Endothelial cell of umbilical vein (primary cell): Measurements from ENCODE around the gene SMYD4. TPM values are rescaled to one million over a fixed set of nuclear protein-coding genes. Genes with fewer than 3 reads are reported as not detected.

Experiments
- BruUV-seq: library from RNA; stranded (reverse); fragments of 400-500 nt; replicated peaks from 2 replicates; lab custom pipeline; 2021; lab: Mats Ljungman, UMichigan
- CTCF ChIA-PET: fragments of 300-600, 350-600 bp; sonication (Branson Sonifier 250); formaldehyde crosslinking; loops from one replicate; lab custom pipeline; 2021; ENCODE audit warnings: antibody characterized with exemption, inconsistent platforms; lab: Charles Lee
- POLR2A ChIA-PET: fragments of 300-600, 350-600 bp; sonication (Branson Sonifier 250); formaldehyde crosslinking; loops from one replicate; lab custom pipeline; 2021; ENCODE audit warnings: antibody characterized with exemption, inconsistent platforms; lab: Charles Lee
- DNase-seq: peaks from one replicate; pipeline ENCODE4 v3.0.0-alpha.2; 2011; ENCODE audit warnings: low read depth, low spot score
- FAIRE-seq: peaks from 2 replicates; lab custom pipeline; 2011; peaks lifted over from hg19 to GRCh38; lab: Jason Lieb, UNC
- H2AFZ ChIP-seq: 2 replicates; pipeline ENCODE4 v1.6.0; 2012; ENCODE audit warnings: low read depth, low read length, control low read depth, inconsistent platforms
- H3K27ac ChIP-seq: 2 replicates; pipeline ENCODE4 v1.5.1; 2011; ENCODE audit warnings: low read depth, mild to moderate bottlenecking, control low read depth, low read length, moderate library complexity; ENCODE audit not compliant: insufficient read depth
- H3K27me3 ChIP-seq, 2 experiments: 2 replicates each; pipeline versions ENCODE4 v1.6.0 to v1.6.1; 2011; ENCODE audit warnings: low read length in 2 of 2, mixed read lengths in 1 of 2; ENCODE audit not compliant: control insufficient read depth in 2 of 2, insufficient read depth in 2 of 2
- H3K36me3 ChIP-seq, 2 experiments: 2 replicates in 1 of 2; 3 replicates in 1 of 2; pipeline ENCODE4 v1.5.1; 2011; ENCODE audit warnings: low read length in 2 of 2, mild to moderate bottlenecking in 1 of 2, moderate library complexity in 1 of 2; ENCODE audit not compliant: control insufficient read depth in 2 of 2, insufficient read depth in 2 of 2; ENCODE audit errors: extremely low read depth in 1 of 2
- H3K4me1 ChIP-seq: 3 replicates; pipeline ENCODE4 v1.5.1; 2011; ENCODE audit warnings: mild to moderate bottlenecking, low read length; ENCODE audit not compliant: control insufficient read depth, insufficient read depth; ENCODE audit errors: extremely low read depth
- H3K4me2 ChIP-seq: 2 replicates; pipeline ENCODE4 v1.6.1; 2011; ENCODE audit warnings: low read length, control low read depth, mixed read lengths; ENCODE audit not compliant: insufficient read depth
- H3K4me3 ChIP-seq, 3 experiments: fragments of 200-600 bp in 1 of 3; sonication (generic), shearing (Covaris generic) in 1 of 3; replicated peaks in 1 of 3; 2 replicates each; pipeline ENCODE4 v1.5.1; 2011 to 2016; ENCODE audit warnings: control low read depth in 3 of 3, low read length in 3 of 3, mild to moderate bottlenecking in 2 of 3, inconsistent platforms in 1 of 3, low read depth in 1 of 3, moderate library complexity in 1 of 3; ENCODE audit not compliant: insufficient read depth in 1 of 3
- H3K79me2 ChIP-seq: 2 replicates; pipeline ENCODE4 v1.6.0; 2012; ENCODE audit warnings: low read length, inconsistent platforms; ENCODE audit not compliant: control insufficient read depth, insufficient read depth
- H3K9ac ChIP-seq: replicated peaks from 2 replicates; pipeline ENCODE3; 2011; ENCODE audit warnings: low read length, control low read depth; ENCODE audit not compliant: insufficient read depth; ENCODE audit errors: extremely low read depth
- H3K9me1 ChIP-seq: replicated peaks from 3 replicates; pipeline ENCODE4 v1.6.0; 2011; ENCODE audit warnings: mild to moderate bottlenecking, low read length; ENCODE audit not compliant: control insufficient read depth, insufficient read depth; ENCODE audit errors: extremely low read depth
- H3K9me3 ChIP-seq: replicated peaks from 2 replicates; pipeline ENCODE4 v1.5.1; 2012; ENCODE audit warnings: low read length, inconsistent platforms; ENCODE audit not compliant: control insufficient read depth, insufficient read depth
- H4K20me1 ChIP-seq: replicated peaks from 2 replicates; pipeline ENCODE3; 2011; ENCODE audit warnings: mild to moderate bottlenecking, low read length; ENCODE audit not compliant: control insufficient read depth, insufficient read depth; ENCODE audit errors: extremely low read depth
- EZH2 ChIP-seq: IDR thresholded peaks from 2 replicates; pipeline ENCODE4 v1.6.1; 2012; ENCODE audit warnings: borderline replicate concordance, low read depth, mild to moderate bottlenecking, moderate library complexity, low read length, inconsistent platforms; ENCODE audit not compliant: severe bottlenecking
- FOS ChIP-seq: IDR thresholded peaks from 2 replicates; pipeline ENCODE4 v1.6.1; 2011; ENCODE audit warnings: mild to moderate bottlenecking, low read length, moderate library complexity, borderline replicate concordance; ENCODE audit not compliant: insufficient read depth
- GATA2 ChIP-seq: IDR thresholded peaks from 2 replicates; pipeline ENCODE4 v1.7.0; 2011; ENCODE audit warnings: low read depth, mild to moderate bottlenecking, moderate library complexity, mixed read lengths, low read length; ENCODE audit not compliant: insufficient read length, insufficient read depth
- MYC ChIP-seq: IDR thresholded peaks from one replicate; pipeline ENCODE4 v1.6.1; 2011; ENCODE audit warnings: mild to moderate bottlenecking, low read depth, low read length
- POLR2A ChIP-seq: IDR thresholded peaks from 2 replicates; pipeline ENCODE4 v1.6.1; 2012; ENCODE audit warnings: low read depth, mild to moderate bottlenecking, control low read depth, low read length
- POLR2AphosphoS5 ChIP-seq: IDR thresholded peaks from 2 replicates; pipeline ENCODE4 v1.6.1; 2012; ENCODE audit warnings: low read depth, mild to moderate bottlenecking, control low read depth, low read length, moderate library complexity; ENCODE audit not compliant: insufficient read depth
- dilution Hi-C: fragments of 300-500 bp; cut with MboI; formaldehyde crosslinking; loops from one replicate; pipeline ENCODE4 v1.15.0; 2019; ENCODE audit warnings: low sequenced_read_pairs; ENCODE audit not compliant: extremely low pct_ligation_motif_present
- intact Hi-C: fragments of 100-400 bp; cut with micrococcal nuclease; formaldehyde crosslinking; loops from one replicate; pipeline ENCODE4 v1.10.0; 2022
- polyA plus RNA-seq, 4 experiments: library from polyadenylated mRNA; depleted of rRNA in 3 of 4; stranded (reverse) in 3 of 4; unstranded in 1 of 4; fragments of >200 nt; gene quantifications; 2 replicates each; pipeline versions ENCODE4 v1.2.1 to v1.2.3, GENCODE V29; 2011 to 2012; ENCODE audit warnings: missing spikeins in 1 of 4
- total RNA-seq: library from RNA; stranded (reverse); gene quantifications from 2 replicates; pipeline ENCODE4 v1.2.3, GENCODE V29; 2021
- TF ChIP-seq, protein P1 (sequence below), 2 donors: IDR thresholded peaks; 1 replicate in 1 of 2; 2 replicates in 1 of 2; pipeline ENCODE4 v1.5.1; 2011; ENCODE audit warnings: low read length in 2 of 2, mild to moderate bottlenecking in 2 of 2, moderate library complexity in 2 of 2, control low read depth in 1 of 2, inconsistent platforms in 1 of 2, low read depth in 1 of 2; ENCODE audit not compliant: insufficient read depth in 1 of 2; ENCODE audit errors: extremely low read depth in 1 of 2
- TF ChIP-seq, protein P2 (sequence below): IDR thresholded peaks from 2 replicates; pipeline ENCODE4 v1.6.1; 2011; ENCODE audit not compliant: insufficient read depth, insufficient read length

SMYD4 gene
- total and polyA plus RNA-seq, 2 donors (not counting 3 experiments of a cell fraction or from before 2014, with no cell fraction given) = 6.0 to 14.6 TPM

DNA sequence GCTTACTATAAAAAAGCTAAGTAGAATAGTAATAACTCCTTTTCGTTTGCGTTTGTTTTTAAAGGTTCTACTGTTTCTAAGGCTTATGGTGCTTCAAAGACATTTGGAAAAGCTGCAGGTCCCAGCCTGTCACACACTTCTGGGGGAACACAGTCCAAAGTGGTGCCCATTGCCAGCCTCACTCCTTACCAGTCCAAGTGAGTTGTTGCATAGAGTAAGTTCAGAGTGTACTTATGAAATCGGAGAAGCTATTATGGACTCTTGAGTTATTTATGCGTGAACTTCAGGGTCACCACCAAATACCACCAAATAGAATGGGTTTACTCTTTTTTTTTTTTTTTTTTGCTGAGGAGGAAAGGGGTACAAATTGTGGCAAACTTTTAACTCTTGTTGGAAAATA, 45.9 kb upstream of the SMYD4 start:
- no peaks in the 10 kb centered on the region for H3K9me3 ChIP-seq
- FAIRE-seq (no peak), DNase-seq (no peak)
- CTCF ChIA-PET = interaction anchor here (1.2 kb wide), 1 partner anchor 12 kb away, joined by 4 read pairs; no protein-coding TSS in a partner anchor
- TF ChIP-seq EZH2 = no peak
- no peak for TF ChIP-seq POLR2AphosphoS5
- no peak for TF ChIP-seq GATA2
- TF ChIP-seq, protein P1, sequence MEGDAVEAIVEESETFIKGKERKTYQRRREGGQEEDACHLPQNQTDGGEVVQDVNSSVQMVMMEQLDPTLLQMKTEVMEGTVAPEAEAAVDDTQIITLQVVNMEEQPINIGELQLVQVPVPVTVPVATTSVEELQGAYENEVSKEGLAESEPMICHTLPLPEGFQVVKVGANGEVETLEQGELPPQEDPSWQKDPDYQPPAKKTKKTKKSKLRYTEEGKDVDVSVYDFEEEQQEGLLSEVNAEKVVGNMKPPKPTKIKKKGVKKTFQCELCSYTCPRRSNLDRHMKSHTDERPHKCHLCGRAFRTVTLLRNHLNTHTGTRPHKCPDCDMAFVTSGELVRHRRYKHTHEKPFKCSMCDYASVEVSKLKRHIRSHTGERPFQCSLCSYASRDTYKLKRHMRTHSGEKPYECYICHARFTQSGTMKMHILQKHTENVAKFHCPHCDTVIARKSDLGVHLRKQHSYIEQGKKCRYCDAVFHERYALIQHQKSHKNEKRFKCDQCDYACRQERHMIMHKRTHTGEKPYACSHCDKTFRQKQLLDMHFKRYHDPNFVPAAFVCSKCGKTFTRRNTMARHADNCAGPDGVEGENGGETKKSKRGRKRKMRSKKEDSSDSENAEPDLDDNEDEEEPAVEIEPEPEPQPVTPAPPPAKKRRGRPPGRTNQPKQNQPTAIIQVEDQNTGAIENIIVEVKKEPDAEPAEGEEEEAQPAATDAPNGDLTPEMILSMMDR (IDR thresholded peaks at IDR 0.05; ENCODE audit: extremely low read depth in 1 of 2, insufficient read depth in 1 of 2, low read depth in 1 of 2, low read length in 2 of 2) = no peak
- no peak for TF ChIP-seq FOS
- no peak for TF ChIP-seq MYC
- TF ChIP-seq, protein P2, sequence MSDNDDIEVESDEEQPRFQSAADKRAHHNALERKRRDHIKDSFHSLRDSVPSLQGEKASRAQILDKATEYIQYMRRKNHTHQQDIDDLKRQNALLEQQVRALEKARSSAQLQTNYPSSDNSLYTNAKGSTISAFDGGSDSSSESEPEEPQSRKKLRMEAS = no peak
- no peak for TF ChIP-seq POLR2A
- peaks cover 10 to 13% of the 10 kb centered on the region in 2 experiments for H3K36me3 ChIP-seq
- H3K27me3 ChIP-seq = no peaks in the 10 kb centered on the region
- no peak overlapping the region for H2AFZ ChIP-seq
- H3K4me2 ChIP-seq = no peak overlapping the region
- BruUV-seq = no TSS peak
- dilution Hi-C loops (no loop called here), intact Hi-C loops (no loop called here)
- H3K4me1 ChIP-seq = no peaks in the 10 kb centered on the region
- no peaks in the 10 kb centered on the region for H3K79me2 ChIP-seq
- no peaks in the 10 kb centered on the region for H4K20me1 ChIP-seq
- POLR2A ChIA-PET = no interaction called here
- H3K27ac ChIP-seq = no peak overlapping the region
- no peak overlapping the region for H3K4me3 ChIP-seq
- no peak overlapping the region for H3K9ac ChIP-seq
- no peaks in the 10 kb centered on the region for H3K9me1 ChIP-seq
